LNCaP clone FGC (cell line): Measurements from ENCODE around the gene NRXN3.

ENCODE experiments used
- DNase-seq: peaks from one replicate; pipeline ENCODE4 v3.0.0-alpha.2; 2011; ENCODE audit warnings: low read depth
- H3K4me3 ChIP-seq: 2 replicates; pipeline ENCODE4 v1.5.1; 2011; ENCODE audit warnings: mild to moderate bottlenecking, low read depth, low read length, control low read depth
- TF ChIP-seq, protein P1 (sequence below): IDR thresholded peaks from 2 replicates; pipeline ENCODE4 v1.5.1; 2012; ENCODE audit warnings: mild to moderate bottlenecking; ENCODE audit not compliant: control insufficient read depth, insufficient read depth; ENCODE audit errors: extremely low read depth

Gene NRXN3

DNA sequence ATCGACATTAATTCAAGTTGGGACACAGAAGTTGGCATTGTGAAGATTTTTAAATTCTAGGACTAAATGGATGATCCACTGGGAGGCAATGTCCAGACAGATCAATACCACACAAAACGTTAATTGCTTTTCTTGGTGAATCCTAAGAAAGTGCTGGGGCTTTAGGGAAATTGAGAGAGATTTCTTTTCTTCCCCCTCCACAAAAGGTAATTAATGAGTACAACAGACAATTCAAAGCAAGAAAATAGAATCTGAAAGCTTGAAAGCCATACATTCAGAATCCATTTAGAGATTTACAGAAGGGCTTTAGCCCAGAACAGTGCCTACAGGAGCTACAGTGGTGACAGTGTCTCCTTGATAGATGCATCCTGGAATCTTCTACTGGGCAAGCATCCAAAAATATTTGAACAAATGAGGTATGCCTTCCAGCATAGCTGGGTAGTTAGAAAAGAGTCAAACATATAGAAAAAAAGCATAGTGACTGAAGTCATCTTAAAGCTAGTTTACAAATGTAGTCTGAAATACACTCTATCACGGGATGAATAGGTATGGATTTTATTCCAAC, 1323.0 kb downstream of the NRXN3 start:
- no peak for DNase-seq
- TF ChIP-seq, protein P1, sequence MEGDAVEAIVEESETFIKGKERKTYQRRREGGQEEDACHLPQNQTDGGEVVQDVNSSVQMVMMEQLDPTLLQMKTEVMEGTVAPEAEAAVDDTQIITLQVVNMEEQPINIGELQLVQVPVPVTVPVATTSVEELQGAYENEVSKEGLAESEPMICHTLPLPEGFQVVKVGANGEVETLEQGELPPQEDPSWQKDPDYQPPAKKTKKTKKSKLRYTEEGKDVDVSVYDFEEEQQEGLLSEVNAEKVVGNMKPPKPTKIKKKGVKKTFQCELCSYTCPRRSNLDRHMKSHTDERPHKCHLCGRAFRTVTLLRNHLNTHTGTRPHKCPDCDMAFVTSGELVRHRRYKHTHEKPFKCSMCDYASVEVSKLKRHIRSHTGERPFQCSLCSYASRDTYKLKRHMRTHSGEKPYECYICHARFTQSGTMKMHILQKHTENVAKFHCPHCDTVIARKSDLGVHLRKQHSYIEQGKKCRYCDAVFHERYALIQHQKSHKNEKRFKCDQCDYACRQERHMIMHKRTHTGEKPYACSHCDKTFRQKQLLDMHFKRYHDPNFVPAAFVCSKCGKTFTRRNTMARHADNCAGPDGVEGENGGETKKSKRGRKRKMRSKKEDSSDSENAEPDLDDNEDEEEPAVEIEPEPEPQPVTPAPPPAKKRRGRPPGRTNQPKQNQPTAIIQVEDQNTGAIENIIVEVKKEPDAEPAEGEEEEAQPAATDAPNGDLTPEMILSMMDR = no peak
- no peak overlapping the region for H3K4me3 ChIP-seq

DNA sequence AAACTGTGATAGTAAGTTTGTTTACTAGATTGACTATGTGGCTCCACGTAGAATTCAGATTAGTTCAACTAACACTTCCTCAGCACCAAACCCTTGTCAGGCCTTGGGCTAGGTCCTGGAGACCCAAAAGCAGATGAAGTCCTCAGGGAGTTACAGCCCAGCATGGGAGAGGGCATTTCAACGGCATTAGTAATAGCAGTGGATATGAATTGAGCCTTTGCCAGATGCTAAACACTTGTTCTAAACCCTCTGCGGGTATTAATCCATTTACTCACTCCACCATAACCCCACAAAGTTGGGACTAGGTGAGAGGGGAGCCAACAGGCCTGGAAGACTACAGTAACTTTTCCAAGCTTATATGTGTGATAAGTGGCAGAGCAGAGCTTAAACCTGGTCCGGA, 1326.5 kb downstream of the NRXN3 start:
- no peak for DNase-seq

DNA sequence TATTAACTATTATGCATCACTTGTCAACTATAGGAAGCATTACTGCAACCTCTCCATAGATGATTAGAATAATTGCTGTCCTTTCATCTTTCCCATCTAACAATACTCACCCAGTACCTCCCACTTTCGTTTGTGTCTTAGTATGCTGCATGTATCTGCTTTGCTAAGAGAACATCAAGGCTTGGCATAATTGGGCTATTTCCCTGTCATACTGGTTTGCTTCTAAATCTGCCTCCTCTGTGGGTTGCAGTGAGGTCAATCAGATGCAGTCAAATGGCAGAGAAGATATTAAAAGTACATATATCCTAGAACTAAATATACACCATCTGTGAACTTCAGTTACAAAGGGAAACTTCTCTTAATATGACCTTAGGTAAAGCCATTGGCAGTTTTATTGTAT, 1330.3 kb downstream of the NRXN3 start:
- no peak for DNase-seq
- H3K4me3 ChIP-seq = no peak overlapping the region
- TF ChIP-seq, protein P1 = no peak

More for the DNA sequence above, 1326.5 kb downstream of the NRXN3 start:
- H3K4me3 ChIP-seq = no peak overlapping the region
- TF ChIP-seq, protein P1 = no peak

DNA sequence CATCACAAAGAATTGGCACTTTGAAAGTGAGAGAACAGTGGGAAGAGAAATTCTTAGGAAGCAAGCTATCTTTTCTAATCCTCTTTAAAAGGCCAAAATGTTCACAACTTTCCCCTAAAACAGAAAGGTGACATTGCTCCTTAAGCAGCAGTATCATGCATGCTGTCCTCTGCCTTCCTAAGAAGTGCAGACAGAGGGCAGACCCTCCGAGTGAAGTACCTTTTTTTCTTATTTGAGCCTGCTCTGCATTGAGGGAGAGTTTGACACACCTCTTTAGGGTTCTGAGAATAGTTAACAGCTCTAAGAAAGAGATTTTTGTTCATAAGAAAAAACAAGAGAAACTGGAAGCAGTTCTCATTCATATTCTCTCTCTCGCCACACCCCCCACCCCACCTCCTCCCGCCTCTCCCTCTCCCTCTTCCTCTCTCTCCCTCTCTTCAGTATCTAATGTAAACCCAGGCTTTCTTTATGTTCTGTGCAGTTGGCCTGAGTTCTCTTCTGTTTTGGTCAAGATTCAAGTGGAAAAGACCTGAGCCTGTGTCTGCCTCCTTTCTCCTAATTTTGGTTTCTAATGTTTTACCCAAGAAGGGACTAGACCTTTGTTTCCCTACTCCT, 1332.1 kb downstream of the NRXN3 start:
- DNase-seq = no peak
- TF ChIP-seq, protein P1 = no peak
- H3K4me3 ChIP-seq = no peak overlapping the region

DNA sequence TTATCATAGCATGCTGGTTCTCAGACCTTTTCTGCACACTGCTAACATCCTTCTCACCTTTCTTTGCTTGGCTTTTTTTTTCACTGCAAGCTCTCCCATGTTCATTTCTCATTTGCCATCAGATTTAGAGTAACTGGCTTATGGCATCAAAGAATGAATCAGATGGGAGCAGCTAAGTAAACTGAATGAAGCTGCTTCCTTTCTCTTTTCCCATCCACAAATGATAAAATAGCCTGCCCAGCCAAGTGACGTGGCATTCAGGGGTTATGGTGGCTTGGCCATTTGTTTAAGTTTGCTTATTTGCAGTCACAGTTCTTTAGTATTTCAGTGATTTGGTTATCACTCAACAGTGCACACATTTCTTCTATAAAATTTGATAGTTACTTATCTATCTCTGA, 1332.6 kb downstream of the NRXN3 start:
- TF ChIP-seq, protein P1 = no peak
- no peak overlapping the region for H3K4me3 ChIP-seq
- DNase-seq = no peak

DNA sequence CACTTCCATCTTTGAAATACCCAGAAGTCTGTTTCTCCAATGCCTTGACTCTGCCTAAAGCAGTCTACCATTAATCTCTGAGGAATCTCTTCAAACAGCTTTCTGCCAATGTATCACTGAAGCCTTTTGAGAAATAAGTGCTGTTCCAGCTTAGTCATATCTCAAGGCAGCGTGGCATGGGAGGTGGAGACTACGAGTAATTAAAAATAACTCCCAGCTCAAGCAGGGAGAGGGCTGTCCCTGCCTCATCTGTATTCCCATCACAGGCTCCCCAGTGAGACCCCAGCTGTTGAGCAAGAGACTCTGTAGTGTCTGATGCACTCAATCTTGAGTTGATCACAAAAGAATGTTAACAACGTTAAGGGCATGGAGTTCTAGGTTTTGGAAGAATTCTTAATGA, 1340.5 kb downstream of the NRXN3 start:
- TF ChIP-seq, protein P1 = no peak
- no peak overlapping the region for H3K4me3 ChIP-seq
- DNase-seq = no peak

DNA sequence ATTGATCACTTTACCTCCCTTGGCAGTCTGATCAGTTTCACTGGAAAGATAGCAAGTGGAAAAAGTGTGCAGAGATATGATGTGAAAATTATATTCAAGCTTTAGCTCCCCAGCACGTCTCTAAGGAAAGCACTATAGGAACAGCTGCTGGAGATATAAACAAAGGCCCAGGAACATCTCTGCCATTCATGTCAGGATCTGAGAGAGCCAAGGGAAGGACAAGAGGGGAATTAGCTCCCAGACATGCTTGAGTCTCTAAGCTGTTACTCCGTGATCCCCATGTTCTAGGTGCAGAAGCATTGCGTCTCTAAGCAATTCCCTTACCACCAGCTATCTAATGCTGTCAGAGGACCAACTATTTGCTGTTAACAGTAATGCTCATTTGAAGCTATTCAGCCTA, 1341.0 kb downstream of the NRXN3 start:
- TF ChIP-seq, protein P1 = no peak
- H3K4me3 ChIP-seq = no peak overlapping the region
- DNase-seq = no peak
